Measurements from ENCODE around the gene CAPZA3.

CAPZA3 gene

GRCh38 chr12:18696971-18697602 is 40.8 kb upstream of the CAPZA3 start:
- Histone ChIP-seq H3K4me3 (ENCODE audit: low read depth in 1 of 2, low read length in 2 of 2) (no peak overlapping the region), H3K9ac (ENCODE audit: low read depth, low read length) (no peak overlapping the region), H3K36me3 (ENCODE audit: insufficient read depth, low read length) (no peaks in the 10 kb centered on the region)

GRCh38 chr12:18700271-18700670 is 37.6 kb upstream of the CAPZA3 start:
- no peak overlapping the region for H2AFZ ChIP-seq (ENCODE audit: low read depth, low read length)

More at GRCh38 chr12:18696971-18697602, 40.8 kb upstream of the CAPZA3 start:
- H3K27me3 ChIP-seq (ENCODE audit: insufficient read depth, low read length, poor library complexity), result no peaks in the 10 kb centered on the region
- no peak overlapping the region for H3K4me2 ChIP-seq (ENCODE audit: insufficient read depth, low read length)
- DNase-seq (no peak), ATAC-seq (ENCODE audit: insufficient read depth, low read depth) (no peak)
- no peaks in the 10 kb centered on the region for H3K9me3 ChIP-seq (ENCODE audit: insufficient read depth, low read length, severe bottlenecking)
- H3K4me1 ChIP-seq (ENCODE audit: insufficient read depth, low read length), result no peaks in the 10 kb centered on the region
- TF ChIP-seq EZH2 (IDR thresholded peaks at IDR 0.05; ENCODE audit: borderline replicate concordance, low read depth, low read length, severe bottlenecking), result no peak
- no peaks in the 10 kb centered on the region for H3K79me2 ChIP-seq (ENCODE audit: insufficient read depth, low read length)
- H3K27ac ChIP-seq (ENCODE audit: low read length), result no peak overlapping the region
- H2AFZ ChIP-seq (ENCODE audit: low read depth, low read length), result no peak overlapping the region
- H4K20me1 ChIP-seq (ENCODE audit: insufficient read depth, low read length), result no peaks in the 10 kb centered on the region; the same call in 1 of the 2 replicates

GRCh38 chr12:18703321-18703720 is 34.6 kb upstream of the CAPZA3 start:
- DNase-seq (no peak), ATAC-seq (ENCODE audit: insufficient read depth, low read depth) (no peak)
- H3K79me2 ChIP-seq (ENCODE audit: insufficient read depth, low read length), result no peaks in the 10 kb centered on the region
- no peak overlapping the region for H3K27ac ChIP-seq (ENCODE audit: low read length)
- H3K4me1 ChIP-seq (ENCODE audit: insufficient read depth, low read length), result no peaks in the 10 kb centered on the region
- no peak for TF ChIP-seq EZH2 (IDR thresholded peaks at IDR 0.05; ENCODE audit: borderline replicate concordance, low read depth, low read length, severe bottlenecking)
- TF ChIP-seq CTCF (IDR thresholded peaks at IDR 0.05; ENCODE audit: borderline replicate concordance, extremely low read depth, low read length, poor library complexity, severe bottlenecking), result no peak
- H3K4me3 ChIP-seq (ENCODE audit: low read depth in 1 of 2, low read length in 2 of 2), result no peak overlapping the region
- H3K9ac ChIP-seq (ENCODE audit: low read depth, low read length), result no peak overlapping the region
- no peak overlapping the region for H3K4me2 ChIP-seq (ENCODE audit: insufficient read depth, low read length)
- H4K20me1 ChIP-seq (ENCODE audit: insufficient read depth, low read length), result no peaks in the 10 kb centered on the region
- no peak overlapping the region for H2AFZ ChIP-seq (ENCODE audit: low read depth, low read length)
- no peaks in the 10 kb centered on the region for H3K9me3 ChIP-seq (ENCODE audit: insufficient read depth, low read length, severe bottlenecking)
- no peaks in the 10 kb centered on the region for H3K36me3 ChIP-seq (ENCODE audit: insufficient read depth, low read length)
- H3K27me3 ChIP-seq (ENCODE audit: insufficient read depth, low read length, poor library complexity), result no peaks in the 10 kb centered on the region

More at GRCh38 chr12:18700271-18700670, 37.6 kb upstream of the CAPZA3 start:
- Histone ChIP-seq H3K9ac (ENCODE audit: low read depth, low read length) (no peak overlapping the region), H3K4me1 (ENCODE audit: insufficient read depth, low read length) (no peaks in the 10 kb centered on the region), H3K4me2 (ENCODE audit: insufficient read depth, low read length) (no peak overlapping the region), H3K79me2 (ENCODE audit: insufficient read depth, low read length) (no peaks in the 10 kb centered on the region), H4K20me1 (ENCODE audit: insufficient read depth, low read length) (no peaks in the 10 kb centered on the region), H3K4me3 (ENCODE audit: low read depth in 1 of 2, low read length in 2 of 2) (no peak overlapping the region), H3K27me3 (ENCODE audit: insufficient read depth, low read length, poor library complexity) (no peaks in the 10 kb centered on the region), H3K27ac (ENCODE audit: low read length) (no peak overlapping the region), H3K36me3 (ENCODE audit: insufficient read depth, low read length) (no peaks in the 10 kb centered on the region), H3K9me3 (ENCODE audit: insufficient read depth, low read length, severe bottlenecking) (no peaks in the 10 kb centered on the region)
- no peak for ATAC-seq (ENCODE audit: insufficient read depth, low read depth)
- DNase-seq, result no peak
- TF ChIP-seq EZH2 (IDR thresholded peaks at IDR 0.05; ENCODE audit: borderline replicate concordance, low read depth, low read length, severe bottlenecking) (no peak), CTCF (IDR thresholded peaks at IDR 0.05; ENCODE audit: borderline replicate concordance, extremely low read depth, low read length, poor library complexity, severe bottlenecking) (no peak)

- Histone ChIP-seq H3K79me2 (ENCODE audit: insufficient read depth, low read length) (no peaks in the 10 kb centered on the region), H3K4me2 (ENCODE audit: insufficient read depth, low read length) (no peak overlapping the region), H3K4me1 (ENCODE audit: insufficient read depth, low read length) (no peaks in the 10 kb centered on the region), H2AFZ (ENCODE audit: low read depth, low read length) (no peak overlapping the region), H3K27me3 (ENCODE audit: insufficient read depth, low read length, poor library complexity) (no peaks in the 10 kb centered on the region), H3K9ac (ENCODE audit: low read depth, low read length) (no peak overlapping the region), H3K27ac (ENCODE audit: low read length) (no peak overlapping the region), H3K36me3 (ENCODE audit: insufficient read depth, low read length) (no peaks in the 10 kb centered on the region), H3K9me3 (ENCODE audit: insufficient read depth, low read length, severe bottlenecking) (no peaks in the 10 kb centered on the region), H3K4me3 (ENCODE audit: low read depth in 1 of 2, low read length in 2 of 2) (no peak overlapping the region), H4K20me1 (ENCODE audit: insufficient read depth, low read length) (no peaks in the 10 kb centered on the region)
- ATAC-seq (ENCODE audit: insufficient read depth, low read depth) (no peak), DNase-seq (no peak)
- no peak for TF ChIP-seq EZH2 (IDR thresholded peaks at IDR 0.05; ENCODE audit: borderline replicate concordance, low read depth, low read length, severe bottlenecking)
- no peak for TF ChIP-seq CTCF (IDR thresholded peaks at IDR 0.05; ENCODE audit: borderline replicate concordance, extremely low read depth, low read length, poor library complexity, severe bottlenecking)
Observed at GRCh38 chr12:18703911-18704310, 34.0 kb upstream of the CAPZA3 start.

Data from DND-41 (cell line).